SK-N-SH (cell line): Measurements from ENCODE around the gene CELF2. TPM values are rescaled to one million over a fixed set of nuclear protein-coding genes. Genes with fewer than 3 reads are reported as not detected.

Source experiments
- CTCF ChIA-PET: fragments of 300-600, 350-600 bp; formaldehyde crosslinking; extraction: SDS; loops from one replicate; lab custom pipeline; 2021; lab: Yijun Ruan, JAX
- POLR2A ChIA-PET: fragments of 350-600 bp; sonication (Branson Sonifier 250); formaldehyde crosslinking; extraction: SDS; loops from one replicate; lab custom pipeline; 2020; ENCODE audit warnings: antibody characterized with exemption, inconsistent platforms; lab: Yijun Ruan, JAX
- DNase-seq: peaks from one replicate; pipeline ENCODE4 v3.0.0; 2012
- H2AFZ ChIP-seq: fragments of 200-600 bp; sonication (generic); 2 replicates; pipeline ENCODE4 v1.8.1; 2016; ENCODE audit warnings: antibody characterized with exemption, mild to moderate bottlenecking, low read depth
- H3F3A ChIP-seq: fragments of 200-600 bp; sonication (generic); replicated peaks from 2 replicates; pipeline ENCODE3; 2016; ENCODE audit warnings: antibody characterized with exemption, mild to moderate bottlenecking; ENCODE audit not compliant: insufficient read depth
- H3K27ac ChIP-seq, 2 experiments: fragments of 200-500 bp in 1 of 2; fragments of 200-600 bp in 1 of 2; sonication (Bioruptor generic) in 1 of 2; sonication (generic), shearing (Covaris generic) in 1 of 2; 2 replicates each; pipeline versions ENCODE4 v1.5.1 to v1.6.1; 2014 to 2016; ENCODE audit warnings: low read depth in 2 of 2, inconsistent platforms in 1 of 2, low read length in 1 of 2, mild to moderate bottlenecking in 1 of 2, mixed read lengths in 1 of 2
- H3K27me3 ChIP-seq: fragments of 200-600 bp; sonication (generic), shearing (Covaris generic); 2 replicates; pipeline ENCODE4 v1.6.1; 2016; ENCODE audit warnings: mixed run types; ENCODE audit not compliant: insufficient read depth
- H3K36me3 ChIP-seq, 2 experiments: fragments of 200-500 bp in 1 of 2; fragments of 200-600 bp in 1 of 2; sonication (Bioruptor generic) in 1 of 2; sonication (generic) in 1 of 2; replicated peaks in 1 of 2; 2 replicates each; pipeline versions ENCODE3 to v1.5.1; 2014 to 2016; ENCODE audit warnings: low read length in 1 of 2, mild to moderate bottlenecking in 1 of 2; ENCODE audit not compliant: insufficient read depth in 2 of 2, control insufficient read depth in 1 of 2
- H3K4me1 ChIP-seq, 2 experiments: fragments of 200-500 bp in 1 of 2; fragments of 200-600 bp in 1 of 2; sonication (Bioruptor generic) in 1 of 2; sonication (generic), shearing (Covaris generic) in 1 of 2; 2 replicates each; pipeline versions ENCODE4 v1.5.1 to v1.6.1; 2014 to 2016; ENCODE audit warnings: low read depth in 1 of 2, low read length in 1 of 2, mixed run types in 1 of 2; ENCODE audit not compliant: insufficient read depth in 2 of 2, control insufficient read depth in 1 of 2
- H3K4me2 ChIP-seq: fragments of 200-600 bp; sonication (generic), shearing (Covaris generic); 2 replicates; pipeline ENCODE4 v1.6.1; 2017; ENCODE audit warnings: mixed run types
- H3K4me3 ChIP-seq, 2 experiments: fragments of 200-500 bp in 1 of 2; fragments of 200-600 bp in 1 of 2; sonication (Bioruptor generic) in 1 of 2; sonication (generic), shearing (Covaris generic) in 1 of 2; 2 replicates each; pipeline versions ENCODE4 v1.5.1 to v1.8.1; 2014 to 2016; ENCODE audit warnings: low read depth in 2 of 2, inconsistent platforms in 1 of 2, low read length in 1 of 2, mild to moderate bottlenecking in 1 of 2, mixed read lengths in 1 of 2, moderate library complexity in 1 of 2
- H3K79me2 ChIP-seq: fragments of 200-600 bp; sonication (generic); 2 replicates; pipeline ENCODE4 v1.8.1; 2017; ENCODE audit warnings: mild to moderate bottlenecking; ENCODE audit not compliant: insufficient read depth
- H3K9ac ChIP-seq: fragments of 200-600 bp; sonication (generic); 2 replicates; pipeline ENCODE4 v1.6.1; 2017; ENCODE audit warnings: mixed run types
- H3K9me2 ChIP-seq: fragments of 200-600 bp; sonication (generic); 2 replicates; pipeline ENCODE4 v1.6.1; 2017; ENCODE audit warnings: mixed run types
- H3K9me3 ChIP-seq: fragments of 200-600 bp; sonication (generic); 2 replicates; pipeline ENCODE4 v1.6.1; 2017; ENCODE audit warnings: mixed run types, mild to moderate bottlenecking, moderate library complexity
- H4K20me1 ChIP-seq: fragments of 200-600 bp; sonication (generic); 2 replicates; pipeline ENCODE4 v1.6.1; 2017; ENCODE audit warnings: mild to moderate bottlenecking, mixed run types; ENCODE audit not compliant: insufficient read depth
- CHD2 ChIP-seq: fragments of 150-350 bp; IDR thresholded peaks from 2 replicates; pipeline ENCODE4 v1.6.1; 2018; ENCODE audit warnings: low read length; ENCODE audit not compliant: partially characterized antibody
- ELF1 ChIP-seq: IDR thresholded peaks from 2 replicates; pipeline ENCODE4 v1.4.0; 2012
- EZH2phosphoT487 ChIP-seq: fragments of 200-600 bp; sonication (generic); IDR thresholded peaks from 2 replicates; pipeline ENCODE4 v1.6.1; 2017; ENCODE audit warnings: low read depth, mixed run types, mild to moderate bottlenecking, antibody characterized with exemption, moderate library complexity, borderline replicate concordance
- FOSL2 ChIP-seq: IDR thresholded peaks from 2 replicates; pipeline ENCODE4 v1.4.0; 2012; ENCODE audit warnings: low read depth, mild to moderate bottlenecking, moderate library complexity, borderline replicate concordance
- FOXJ3 ChIP-seq: sonication (generic); formaldehyde crosslinking; IDR thresholded peaks from 2 replicates; pipeline ENCODE4 v1.5.1; 2020; ENCODE audit warnings: mild to moderate bottlenecking, missing genetic modification reagents
- FOXM1 ChIP-seq: IDR thresholded peaks from 2 replicates; pipeline ENCODE4 v1.4.0; 2012; ENCODE audit warnings: low read depth, mild to moderate bottlenecking
- GABPA ChIP-seq: IDR thresholded peaks from 2 replicates; pipeline ENCODE4 v1.4.0; 2012; ENCODE audit warnings: low read depth, mild to moderate bottlenecking
- GATA2 ChIP-seq: sonication (generic); formaldehyde crosslinking; IDR thresholded peaks from 2 replicates; pipeline ENCODE4 v1.5.0; 2020; ENCODE audit warnings: mild to moderate bottlenecking, missing genetic modification reagents
- IRF3 ChIP-seq: fragments of 150-350 bp; IDR thresholded peaks from 2 replicates; pipeline ENCODE4 v1.6.1; 2016; ENCODE audit warnings: mild to moderate bottlenecking, low read depth, low read length
- JUND ChIP-seq: IDR thresholded peaks from 2 replicates; pipeline ENCODE4 v1.4.0; 2012
- MEF2A ChIP-seq: IDR thresholded peaks from 2 replicates; pipeline ENCODE4 v1.4.0; 2012; ENCODE audit warnings: low read depth, borderline replicate concordance
- MXI1 ChIP-seq: IDR thresholded peaks from 2 replicates; pipeline ENCODE4 v1.6.1; 2012; ENCODE audit warnings: mild to moderate bottlenecking, low read depth, low read length, improper control_type of control experiment
- POLR2AphosphoS5 ChIP-seq: IDR thresholded peaks from 2 replicates; pipeline ENCODE4 v1.6.1; 2012; ENCODE audit warnings: low read depth, low read length
- RAD21 ChIP-seq: IDR thresholded peaks from 2 replicates; pipeline ENCODE4 v1.6.1; 2012; ENCODE audit warnings: mild to moderate bottlenecking, low read length
- RCOR1 ChIP-seq: fragments of 150-350 bp; IDR thresholded peaks from 2 replicates; pipeline ENCODE4 v1.6.1; 2017; ENCODE audit warnings: antibody characterized with exemption, low read length
- TCF12 ChIP-seq: IDR thresholded peaks from 2 replicates; pipeline ENCODE4 v1.4.0; 2012
- USF1 ChIP-seq: IDR thresholded peaks from 2 replicates; pipeline ENCODE4 v1.4.0; 2012; ENCODE audit warnings: low read depth, borderline replicate concordance
- YY1 ChIP-seq: IDR thresholded peaks from 2 replicates; pipeline ENCODE4 v1.4.0; 2012; ENCODE audit warnings: low read depth, mild to moderate bottlenecking
- WGBS: methylation state at CpG from one replicate; pipeline ENCODE4 v1.1.6; 2017; ENCODE audit warnings: low lambda C conversion rate; 5-methylcytosine and 5-hydroxymethylcytosine counted together
- polyA plus RNA-seq, 3 experiments: library from polyadenylated mRNA; depleted of rRNA; stranded (reverse); fragments of >200 nt; gene quantifications; 2 replicates each; pipeline ENCODE4 v1.2.3, GENCODE V29; 2012

CELF2 gene
- polyA plus RNA-seq, 1 of the 3 experiments (the other 2 are of a cell fraction), result 0.03 TPM

GRCh38 chr10:11223081-11223480 lies 205.4 kb downstream of the CELF2 start:
- DNase-seq, result no peak

GRCh38 chr10:11223507-11224140 lies 206.0 kb downstream of the CELF2 start:
- H3K9me2 ChIP-seq, result no peaks in the 10 kb centered on the region
- H3K4me1 ChIP-seq, result no peaks in the 10 kb centered on the region
- TF ChIP-seq TCF12, result no peak
- no peak for TF ChIP-seq RAD21
- TF ChIP-seq, all 33 proteins: peak for 0
- Histone ChIP-seq H3F3A (no peaks in the 10 kb centered on the region), H3K27me3 (no peaks in the 10 kb centered on the region), H3K4me3 (no peak overlapping the region), H2AFZ (no peak overlapping the region), H3K9ac (no peak overlapping the region), H3K36me3 (no peaks in the 10 kb centered on the region), H4K20me1 (no peaks in the 10 kb centered on the region), H3K9me3 (no peaks in the 10 kb centered on the region), H3K27ac (no peak overlapping the region), H3K79me2 (no peaks in the 10 kb centered on the region), H3K4me2 (no peak overlapping the region)
- ChIA-PET POLR2A (no interaction called here), CTCF (no interaction called here)
- WGBS, result 41% methylated on average over 9 of the region's 9 CpGs
- no peak for DNase-seq

More at GRCh38 chr10:11223081-11223480, 205.4 kb downstream of the CELF2 start:
- WGBS, result 51% methylated on average over 9 of the region's 9 CpGs
- H3K79me2 ChIP-seq, result no peaks in the 10 kb centered on the region
- H3K9me2 ChIP-seq, result no peaks in the 10 kb centered on the region
- H3F3A ChIP-seq, result no peaks in the 10 kb centered on the region
- no peak overlapping the region for H3K4me2 ChIP-seq
- POLR2A ChIA-PET, result no interaction called here
- H3K9ac ChIP-seq, result no peak overlapping the region
- H4K20me1 ChIP-seq, result no peaks in the 10 kb centered on the region
- no peak overlapping the region for H3K27ac ChIP-seq
- CTCF ChIA-PET, result no interaction called here
- H3K27me3 ChIP-seq, result no peaks in the 10 kb centered on the region
- H3K4me1 ChIP-seq, result no peaks in the 10 kb centered on the region
- H3K4me3 ChIP-seq, result no peak overlapping the region
- H3K9me3 ChIP-seq, result no peaks in the 10 kb centered on the region
- no peaks in the 10 kb centered on the region for H3K36me3 ChIP-seq
- no peak for TF ChIP-seq EZH2phosphoT487
- TF ChIP-seq USF1, result no peak
- TF ChIP-seq YY1, result no peak
- TF ChIP-seq JUND, result no peak
- TF ChIP-seq FOSL2, result no peak
- TF ChIP-seq FOXJ3 (CRISPR knock-in tag), result no peak
- no peak for TF ChIP-seq CHD2
- TF ChIP-seq FOXM1, result no peak
- no peak overlapping the region for H2AFZ ChIP-seq

- no peaks in the 10 kb centered on the region for H3K9me3 ChIP-seq
- DNase-seq, result no peak
- no peaks in the 10 kb centered on the region for H3K4me1 ChIP-seq
- TF ChIP-seq IRF3, result no peak
- TF ChIP-seq GABPA, result no peak
- TF ChIP-seq FOXM1, result no peak
- TF ChIP-seq MXI1, result no peak
- TF ChIP-seq MEF2A, result no peak
- TF ChIP-seq ELF1, result no peak
- TF ChIP-seq GATA2 (CRISPR knock-in tag), result no peak
- no peak for TF ChIP-seq RCOR1
- TF ChIP-seq POLR2AphosphoS5, result no peak
- TF ChIP-seq RAD21, result no peak
- TF ChIP-seq, all 33 proteins: peak for 0
- Histone ChIP-seq H3K27me3 (no peaks in the 10 kb centered on the region), H3K4me2 (no peak overlapping the region), H3K9ac (no peak overlapping the region), H3F3A (no peaks in the 10 kb centered on the region), H3K27ac (no peak overlapping the region), H2AFZ (no peak overlapping the region), H3K36me3 (no peaks in the 10 kb centered on the region), H3K4me3 (no peak overlapping the region), H3K79me2 (no peaks in the 10 kb centered on the region), H4K20me1 (no peaks in the 10 kb centered on the region), H3K9me2 (no peaks in the 10 kb centered on the region)
- CTCF ChIA-PET, result no interaction called here
- POLR2A ChIA-PET, result no interaction called here
- 34% methylated on average over 5 of the region's 5 CpGs for WGBS
These were observed 206.6 kb downstream of the CELF2 start for GRCh38 chr10:11224321-11224720.
